NB4 (cell line): ENCODE measurements around the gene AFF2.

ENCODE experiments used
- DNase-seq: peaks from one replicate; pipeline ENCODE4 v3.0.0; 2010; ENCODE audit warnings: low read depth
- H3K4me3 ChIP-seq: one replicate; pipeline ENCODE4 v1.5.1; 2011; ENCODE audit warnings: mild to moderate bottlenecking, low read depth, low read length, moderate library complexity
- MYC ChIP-seq: IDR thresholded peaks from 2 replicates; pipeline ENCODE4 v1.6.1; 2011; ENCODE audit warnings: low read depth, low read length
- POLR2A ChIP-seq: IDR thresholded peaks from 2 replicates; pipeline ENCODE4 v1.6.1; 2011; ENCODE audit warnings: mild to moderate bottlenecking; ENCODE audit not compliant: insufficient read length; ENCODE audit errors: extremely low read depth
- TF ChIP-seq, protein P1 (sequence below): IDR thresholded peaks from 2 replicates; pipeline ENCODE4 v1.6.1; 2011; ENCODE audit warnings: low read depth, low read length
- TF ChIP-seq, protein P2 (sequence below): IDR thresholded peaks from one replicate; pipeline ENCODE4 v1.5.1; 2012; ENCODE audit warnings: low read depth, low read length

The AFF2 gene

DNA sequence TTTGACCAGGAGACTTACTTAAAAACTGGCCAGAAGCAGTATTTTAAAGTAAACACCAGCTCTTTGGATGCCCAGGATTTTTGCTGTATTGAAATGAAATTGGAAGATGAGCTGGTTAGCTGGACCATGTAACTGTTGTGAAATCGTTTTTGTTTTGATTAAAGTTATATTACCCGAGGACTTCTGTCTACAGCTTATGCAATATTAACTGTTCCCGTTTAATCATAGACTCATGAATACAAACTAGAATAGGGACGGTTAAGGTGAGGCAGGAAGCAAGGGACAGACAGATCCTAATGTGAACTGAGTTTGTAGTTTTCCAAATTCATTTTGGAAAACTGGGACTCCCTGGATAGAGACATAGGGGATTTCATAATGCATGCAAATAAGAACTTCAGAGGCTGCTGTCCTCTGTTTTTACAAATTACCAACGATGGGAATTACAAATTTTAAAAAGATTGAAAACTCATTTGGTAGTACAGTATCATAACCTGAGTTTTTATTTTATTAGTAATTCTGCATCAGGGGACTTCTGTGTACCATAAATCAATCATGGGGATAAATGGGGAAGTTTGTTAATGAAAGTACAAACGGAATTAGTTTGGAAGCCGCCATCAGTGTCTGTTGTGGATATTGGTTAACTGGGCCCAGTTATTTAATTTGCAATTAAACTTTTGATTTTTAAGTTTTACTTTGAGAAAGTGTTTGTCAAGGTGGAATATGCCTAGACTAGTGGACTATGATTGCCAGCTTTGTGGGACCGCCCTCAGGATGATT, 304.4 kb downstream of the AFF2 start:
- H3K4me3 ChIP-seq = no peak overlapping the region
- TF ChIP-seq, protein P1, sequence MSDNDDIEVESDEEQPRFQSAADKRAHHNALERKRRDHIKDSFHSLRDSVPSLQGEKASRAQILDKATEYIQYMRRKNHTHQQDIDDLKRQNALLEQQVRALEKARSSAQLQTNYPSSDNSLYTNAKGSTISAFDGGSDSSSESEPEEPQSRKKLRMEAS = no peak
- no peak for TF ChIP-seq MYC
- TF ChIP-seq, protein P2, sequence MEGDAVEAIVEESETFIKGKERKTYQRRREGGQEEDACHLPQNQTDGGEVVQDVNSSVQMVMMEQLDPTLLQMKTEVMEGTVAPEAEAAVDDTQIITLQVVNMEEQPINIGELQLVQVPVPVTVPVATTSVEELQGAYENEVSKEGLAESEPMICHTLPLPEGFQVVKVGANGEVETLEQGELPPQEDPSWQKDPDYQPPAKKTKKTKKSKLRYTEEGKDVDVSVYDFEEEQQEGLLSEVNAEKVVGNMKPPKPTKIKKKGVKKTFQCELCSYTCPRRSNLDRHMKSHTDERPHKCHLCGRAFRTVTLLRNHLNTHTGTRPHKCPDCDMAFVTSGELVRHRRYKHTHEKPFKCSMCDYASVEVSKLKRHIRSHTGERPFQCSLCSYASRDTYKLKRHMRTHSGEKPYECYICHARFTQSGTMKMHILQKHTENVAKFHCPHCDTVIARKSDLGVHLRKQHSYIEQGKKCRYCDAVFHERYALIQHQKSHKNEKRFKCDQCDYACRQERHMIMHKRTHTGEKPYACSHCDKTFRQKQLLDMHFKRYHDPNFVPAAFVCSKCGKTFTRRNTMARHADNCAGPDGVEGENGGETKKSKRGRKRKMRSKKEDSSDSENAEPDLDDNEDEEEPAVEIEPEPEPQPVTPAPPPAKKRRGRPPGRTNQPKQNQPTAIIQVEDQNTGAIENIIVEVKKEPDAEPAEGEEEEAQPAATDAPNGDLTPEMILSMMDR = no peak
- TF ChIP-seq POLR2A = no peak
- no peak for DNase-seq

DNA sequence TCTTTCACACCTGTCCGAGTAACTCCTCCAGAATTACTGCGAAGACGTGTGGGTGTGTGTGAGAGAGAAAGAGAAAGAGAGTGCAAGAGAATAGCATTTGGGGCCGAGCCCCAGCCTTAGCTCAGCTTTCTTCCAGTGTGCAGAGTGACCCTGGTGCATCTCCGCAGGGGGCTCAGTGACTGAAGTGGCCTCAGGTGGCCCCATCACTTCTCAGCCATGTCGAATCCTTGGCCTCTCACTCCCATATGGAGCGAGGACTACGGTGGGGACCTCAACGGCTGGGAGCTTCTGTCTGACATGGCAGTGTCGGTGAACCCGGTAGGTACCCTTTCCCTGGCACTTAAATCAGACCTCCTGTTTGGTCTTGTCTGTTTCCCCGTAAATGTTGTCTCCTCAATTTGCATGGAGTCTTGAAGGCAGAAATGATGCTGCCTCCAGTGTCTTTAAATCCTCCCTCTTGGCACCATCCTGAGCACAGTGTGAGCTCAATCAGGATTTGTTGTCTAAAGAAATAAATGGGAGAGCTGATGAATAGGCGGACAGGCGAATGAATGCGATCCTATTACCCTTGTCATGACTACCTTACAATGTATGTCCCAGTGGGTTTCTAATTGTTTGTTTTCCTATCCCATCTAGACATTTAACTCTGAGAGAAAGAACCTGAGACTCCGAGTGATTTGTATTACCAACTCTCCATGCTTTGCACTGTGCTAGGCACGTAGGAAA, 305.9 kb downstream of the AFF2 start:
- no peak for DNase-seq
- TF ChIP-seq MYC = no peak
- TF ChIP-seq, protein P2 = no peak
- no peak overlapping the region for H3K4me3 ChIP-seq

DNA sequence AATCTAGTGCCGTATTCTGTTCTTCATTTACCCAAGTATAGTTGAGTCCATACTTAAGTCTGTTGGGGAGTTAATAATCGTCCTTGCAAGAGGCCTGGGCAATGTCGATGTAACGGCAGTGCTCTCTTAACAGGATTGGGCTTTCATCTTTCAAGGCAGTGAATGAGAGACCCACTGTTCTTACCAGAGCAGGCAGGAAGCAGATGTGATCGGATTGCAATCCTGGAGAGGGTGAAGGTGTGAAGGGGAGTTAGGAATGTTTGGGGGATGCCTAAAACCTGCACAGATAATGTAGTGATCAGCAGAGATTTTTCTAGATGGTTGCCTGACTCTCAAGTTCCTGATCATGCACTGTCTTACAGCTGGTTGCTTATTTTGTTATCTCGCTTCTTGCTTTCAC, 308.4 kb downstream of the AFF2 start:
- no peak for DNase-seq
- no peak overlapping the region for H3K4me3 ChIP-seq
- TF ChIP-seq, protein P1 = no peak

DNA sequence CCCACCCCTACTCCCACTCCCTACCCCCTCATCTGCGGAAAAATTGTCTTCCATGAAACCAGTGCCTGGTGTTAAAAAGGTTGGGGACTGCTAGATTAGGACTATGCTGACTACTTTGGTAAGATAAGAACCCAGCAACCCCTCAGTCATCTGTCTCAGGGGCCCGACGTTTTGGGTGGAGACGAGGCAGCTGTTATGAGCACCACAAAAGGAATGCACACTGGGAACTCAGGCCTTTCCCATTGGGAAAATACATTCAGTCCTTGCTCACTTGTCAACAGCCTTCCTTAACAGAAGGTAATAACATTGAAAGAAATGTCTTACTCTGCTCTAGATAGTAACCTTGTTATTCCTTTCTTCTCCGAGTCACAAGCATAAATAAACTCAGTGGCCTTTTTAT, 310.8 kb downstream of the AFF2 start:
- DNase-seq = no peak

DNA sequence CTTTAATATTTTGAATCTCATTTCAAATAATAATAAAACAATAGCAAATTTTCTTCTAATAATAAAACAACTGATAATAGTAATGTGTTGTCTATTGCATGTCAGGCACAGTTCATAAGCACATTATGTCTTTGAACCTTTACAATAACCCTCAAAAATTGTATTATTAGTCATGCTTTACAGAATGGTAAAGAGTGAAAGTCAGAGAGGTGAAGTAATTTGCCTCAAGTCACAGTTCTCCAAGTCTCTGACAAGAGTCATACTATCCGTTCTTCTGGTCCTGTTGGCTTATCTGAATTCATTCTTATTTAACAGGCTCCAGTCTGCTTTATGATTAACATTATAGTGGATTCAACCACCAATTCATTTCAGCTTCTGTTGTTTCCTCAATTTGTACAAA, 313.0 kb downstream of the AFF2 start:
- TF ChIP-seq POLR2A = no peak
- TF ChIP-seq, protein P1 = no peak
- TF ChIP-seq, protein P2 = no peak
- TF ChIP-seq MYC = no peak
- no peak overlapping the region for H3K4me3 ChIP-seq
- no peak for DNase-seq

More for the DNA sequence above, 310.8 kb downstream of the AFF2 start:
- H3K4me3 ChIP-seq = no peak overlapping the region
- TF ChIP-seq MYC (no peak), POLR2A (no peak)
- TF ChIP-seq, protein P1 = no peak
- TF ChIP-seq, protein P2 = no peak

GRCh38 chrX:148813967-148814366, 313.6 kb downstream of the AFF2 start:
- TF ChIP-seq MYC (no peak), POLR2A (no peak)
- TF ChIP-seq, protein P2 = no peak
- TF ChIP-seq, protein P1 = no peak
- no peak overlapping the region for H3K4me3 ChIP-seq
- DNase-seq = no peak
